Measurements from ENCODE around the gene GCM1.
A peak's percentile ranks its signal among the peaks of the same experiment; 100 is the strongest.
"Not testable (repeated sequence)": the region's sequence is repeated elsewhere in the genome, so short reads cannot be mapped to it uniquely, and the experiment has no call there.

The GCM1 gene

GRCh38 chr6:53148684-53149083 lies at the start of gene GCM1:
GCM1 (minus strand) TSS chr6:53148841; CDS start chr6:53145632, 3,209 bp downstream.
- no peak for DNase-seq

- no peak for DNase-seq
Observed at GRCh38 chr6:53197553-53197952, 48.9 kb upstream of the GCM1 start.

GRCh38 chr6:53195048-53195447 lies 46.4 kb upstream of the GCM1 start:
- no peak for DNase-seq

DNA sequence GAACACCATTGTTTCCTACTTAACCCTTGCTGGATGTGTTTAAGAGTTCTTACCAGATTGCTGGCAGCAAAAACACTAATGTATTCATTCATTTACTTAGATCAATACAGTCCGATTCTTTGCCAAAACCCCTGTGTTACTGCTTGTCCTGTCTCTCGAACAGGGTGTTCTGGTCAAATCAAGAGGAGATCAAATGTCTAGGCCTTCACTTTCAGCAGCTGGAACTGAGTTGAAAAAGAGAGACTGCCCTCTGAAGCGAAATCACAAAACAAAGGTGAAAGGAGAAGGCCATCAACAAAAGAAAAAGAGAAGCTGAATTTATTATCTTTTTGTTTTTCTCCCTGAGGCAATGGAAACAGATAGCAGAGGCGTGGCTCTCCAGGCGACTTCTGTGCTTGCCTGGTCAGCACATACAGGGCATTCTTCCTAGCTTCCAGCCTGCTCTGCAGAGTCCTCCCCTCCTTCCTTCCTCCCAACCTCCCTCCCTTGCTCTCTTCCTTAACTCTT lies 44.1 kb upstream of the GCM1 start:
- DNase-seq: peak; percentile 82

DNA sequence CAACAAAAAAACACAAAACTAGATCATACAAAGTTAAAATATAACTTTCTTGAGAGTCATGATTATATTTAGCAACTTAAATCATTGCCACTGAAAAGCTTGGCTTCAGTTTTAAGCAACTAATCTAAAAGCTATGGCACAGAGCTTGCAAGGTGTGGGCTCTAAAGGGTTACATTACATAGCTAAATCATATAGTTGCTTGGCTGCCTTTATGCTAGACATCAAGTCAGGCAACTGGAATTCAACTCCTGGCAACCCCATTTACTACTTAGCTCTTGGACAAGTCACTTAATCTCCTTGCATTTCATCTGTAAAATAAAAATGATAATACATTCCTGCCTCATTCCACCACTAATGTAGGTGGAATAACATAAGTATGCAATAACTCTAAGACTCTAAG lies 40.9 kb upstream of the GCM1 start:
- no peak for DNase-seq

DNA sequence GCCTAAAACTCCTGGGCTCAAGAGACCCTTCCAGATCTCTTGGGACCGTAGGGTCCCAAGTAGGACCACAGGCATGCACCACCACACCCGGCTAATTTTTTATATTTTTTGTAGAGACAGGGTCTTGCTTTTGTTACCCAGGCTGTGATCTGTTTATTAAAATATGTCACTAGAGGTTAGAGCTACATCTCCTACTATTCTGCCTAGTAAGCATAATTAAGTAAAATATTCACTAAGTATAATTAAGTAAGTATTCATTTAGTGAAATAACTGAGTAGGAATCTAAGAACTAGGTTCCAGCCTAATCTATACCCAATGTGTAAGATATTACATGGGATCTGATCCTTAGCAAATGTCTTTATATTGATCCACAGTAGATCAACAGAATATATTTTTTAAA lies 40.2 kb upstream of the GCM1 start:
- no peak for DNase-seq

DNA sequence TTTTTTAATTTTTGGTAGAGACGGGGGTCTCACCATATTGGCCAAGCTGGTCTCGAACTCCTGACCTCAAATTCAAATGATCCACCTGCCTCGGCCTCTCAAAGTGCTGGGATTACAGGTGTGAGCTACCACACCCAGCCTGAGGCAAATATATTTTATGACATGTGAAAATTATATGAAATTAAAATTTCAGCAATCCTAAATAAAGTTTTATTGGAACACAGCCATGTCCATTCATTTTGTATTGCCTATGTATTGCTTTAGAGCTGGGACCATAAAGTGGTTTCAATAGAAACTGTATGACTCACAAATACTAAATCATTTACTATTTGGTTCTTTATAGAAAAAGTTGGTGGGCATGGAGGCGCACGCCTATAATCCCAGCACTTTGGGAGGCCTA lies 32.0 kb upstream of the GCM1 start:
- no peak for DNase-seq

GRCh38 chr6:53179961-53180651 lies 31.5 kb upstream of the GCM1 start:
- DNase-seq: peak; percentile 95

- DNase-seq: no peak
Observed at GRCh38 chr6:53178837-53179432, 30.3 kb upstream of the GCM1 start.

DNA sequence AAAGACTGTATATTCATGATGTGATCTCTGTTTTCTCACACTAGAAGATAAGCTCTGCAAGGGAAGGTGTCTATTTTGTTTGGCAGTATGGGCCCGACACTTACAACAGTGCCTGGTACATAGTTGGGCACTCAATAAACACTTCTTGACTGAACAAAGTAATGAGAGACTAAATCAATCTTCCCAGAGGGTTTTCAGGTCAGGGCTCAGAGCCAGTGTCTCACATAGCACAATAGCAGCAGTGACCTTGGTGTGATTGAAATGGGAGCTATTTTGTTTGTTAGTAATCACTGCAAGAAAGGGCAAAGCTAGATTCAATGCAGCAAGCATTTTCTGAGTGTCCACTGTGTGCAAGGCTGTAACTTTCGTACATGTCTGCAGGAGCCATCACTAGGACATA lies 26.4 kb upstream of the GCM1 start:
- DNase-seq: no peak

- no peak for DNase-seq
Observed at GRCh38 chr6:53172468-53172803, 23.8 kb upstream of the GCM1 start.

DNA sequence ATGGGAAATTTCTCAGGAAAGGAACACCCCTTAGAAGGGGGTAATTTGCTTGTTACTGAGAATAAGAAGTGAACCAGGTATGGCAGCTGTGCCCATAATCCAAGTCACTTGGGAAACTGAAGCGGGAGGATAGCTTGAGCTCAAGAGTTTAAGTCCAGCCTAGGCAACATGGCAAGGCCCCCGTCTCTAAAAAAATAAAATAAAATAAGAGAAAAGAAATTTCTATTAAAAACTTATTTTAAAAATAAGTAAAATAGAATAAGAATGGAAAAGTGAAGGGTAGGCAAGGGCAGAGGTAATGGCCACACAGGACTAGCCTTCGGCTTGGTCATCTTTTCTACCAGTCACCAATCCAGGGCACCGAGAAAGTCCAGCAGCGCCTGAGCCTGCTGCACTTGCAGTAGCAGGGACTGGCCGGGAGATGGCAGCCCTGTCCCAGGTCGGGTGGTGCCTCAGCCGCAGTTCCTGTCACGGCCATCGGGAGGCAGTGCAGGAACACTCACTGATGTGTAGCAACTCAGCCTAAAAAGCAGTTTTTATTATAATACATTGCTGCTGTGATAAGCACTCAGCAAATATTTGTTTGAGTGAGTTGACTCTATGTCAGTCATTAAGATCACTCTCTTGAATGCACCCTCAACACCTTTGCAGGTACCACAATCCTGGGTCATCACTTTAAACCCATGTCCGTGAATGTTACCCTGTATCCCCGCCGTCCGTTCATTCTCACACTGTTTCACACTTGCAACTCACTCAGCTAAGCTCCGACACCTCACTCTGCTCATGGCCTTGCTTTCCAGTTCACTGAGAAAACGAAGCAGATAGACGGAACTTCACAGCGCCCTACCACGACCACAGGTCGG lies 23.2 kb upstream of the GCM1 start:
- peak; percentile 67 for DNase-seq

DNA sequence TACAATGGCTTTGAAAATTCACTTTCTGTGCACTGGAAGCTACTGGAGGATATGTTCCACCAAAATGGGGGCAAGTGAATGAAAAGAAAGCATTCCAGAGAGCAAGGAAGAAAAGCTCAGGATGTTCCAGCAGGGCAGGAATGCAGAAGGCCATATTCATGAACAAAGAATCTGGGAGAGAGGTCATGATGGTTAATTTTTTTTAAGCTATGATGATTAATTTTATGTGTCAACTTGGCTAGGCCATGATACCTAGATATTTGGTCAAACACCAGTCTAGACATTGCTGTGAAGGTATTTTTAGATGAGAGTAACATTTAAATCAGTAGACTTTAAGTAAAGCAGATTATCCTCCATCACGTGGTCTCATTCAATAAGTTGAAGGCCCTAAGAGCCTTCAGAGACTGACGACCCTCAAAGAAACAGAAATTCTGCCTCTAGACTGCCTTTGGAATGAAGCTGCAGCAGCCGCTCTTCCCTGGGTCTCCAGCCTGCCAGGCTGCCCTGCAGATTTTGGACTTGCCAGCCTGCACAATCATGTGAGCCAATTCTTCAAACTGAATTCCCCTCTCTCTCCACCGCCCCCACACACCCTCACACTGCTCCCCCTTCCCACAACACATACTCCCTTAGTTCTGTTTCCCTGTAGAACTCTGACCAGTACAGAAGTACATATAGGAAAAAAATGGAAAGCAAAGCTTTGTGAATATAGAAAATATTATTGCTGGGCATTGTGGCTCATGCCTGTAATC lies 20.1 kb upstream of the GCM1 start:
- DNase-seq: no peak

- no peak for DNase-seq
Observed at GRCh38 chr6:53165293-53165692, 16.7 kb upstream of the GCM1 start.

GRCh38 chr6:53162606-53163005 lies 14.0 kb upstream of the GCM1 start:
- DNase-seq: no peak

DNA sequence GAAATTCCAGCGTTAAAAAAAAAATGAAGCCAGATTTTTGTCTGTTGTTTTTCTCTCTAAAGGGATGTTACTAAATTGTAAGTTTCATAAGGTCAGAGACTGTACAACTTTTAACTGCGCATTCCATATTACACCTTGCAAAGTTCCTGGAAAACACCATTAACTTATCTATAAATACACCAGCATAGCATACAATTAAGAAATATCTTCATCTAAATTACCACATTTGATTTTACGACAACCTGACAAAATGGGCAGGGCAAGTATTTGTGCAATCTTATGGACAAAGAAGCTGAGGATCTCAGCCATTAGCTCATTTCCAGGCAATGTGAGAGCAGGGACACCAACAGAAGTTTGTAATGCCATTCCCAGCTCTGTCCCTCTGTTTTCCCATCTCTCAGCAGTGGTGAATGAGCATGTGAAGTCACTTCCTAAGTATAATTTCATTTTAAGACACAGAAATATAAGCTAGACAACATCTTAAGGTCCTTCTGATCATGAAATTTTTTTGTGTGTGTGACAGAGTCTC lies 12.9 kb upstream of the GCM1 start:
- DNase-seq: no peak

- no peak for DNase-seq
Observed at GRCh38 chr6:53159558-53159957, 10.9 kb upstream of the GCM1 start.

GRCh38 chr6:53158076-53158475 lies 9.4 kb upstream of the GCM1 start:
- not testable (repeated sequence) for DNase-seq

DNA sequence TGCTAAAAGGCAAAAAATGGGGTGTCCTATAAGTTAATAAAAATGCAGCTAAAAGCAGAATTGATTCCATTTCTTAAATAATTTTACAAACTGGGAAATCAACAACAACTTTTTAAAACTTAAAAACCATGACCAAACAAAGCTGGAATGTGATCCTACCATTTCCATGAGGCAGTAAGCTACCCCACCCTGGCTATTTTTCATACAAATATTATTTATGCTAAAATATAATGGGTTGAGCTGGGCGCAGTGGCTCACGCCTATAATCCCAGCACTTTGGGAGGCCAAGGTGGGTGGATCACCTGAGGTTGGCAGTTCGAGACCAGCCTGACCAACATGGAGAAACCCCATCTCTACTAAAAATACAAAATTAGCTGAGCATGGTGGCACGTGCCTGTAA lies 6.6 kb upstream of the GCM1 start:
- DNase-seq: not testable (repeated sequence)

GRCh38 chr6:53154794-53155193 lies 6.2 kb upstream of the GCM1 start:
- DNase-seq: no peak

DNA sequence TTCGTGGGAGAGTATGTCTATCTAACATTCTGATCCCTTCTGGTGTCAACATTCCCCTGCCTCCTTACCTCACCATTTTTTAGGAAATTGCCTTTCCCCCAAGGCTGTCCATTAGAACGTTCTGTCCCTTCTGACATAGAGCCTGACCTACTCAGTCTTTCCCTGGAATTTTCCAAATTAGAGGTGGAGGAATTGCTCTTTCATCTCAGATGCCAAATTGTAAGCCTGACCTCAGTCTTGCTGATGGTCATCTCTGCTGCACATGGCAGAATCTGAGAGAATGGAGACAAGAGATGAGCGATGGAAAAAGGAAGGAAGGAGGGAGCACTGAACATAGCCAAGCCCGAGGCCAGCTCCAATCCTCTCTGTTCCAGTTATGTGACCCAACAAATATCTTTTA lies 5.4 kb upstream of the GCM1 start:
- DNase-seq: no peak

DNA sequence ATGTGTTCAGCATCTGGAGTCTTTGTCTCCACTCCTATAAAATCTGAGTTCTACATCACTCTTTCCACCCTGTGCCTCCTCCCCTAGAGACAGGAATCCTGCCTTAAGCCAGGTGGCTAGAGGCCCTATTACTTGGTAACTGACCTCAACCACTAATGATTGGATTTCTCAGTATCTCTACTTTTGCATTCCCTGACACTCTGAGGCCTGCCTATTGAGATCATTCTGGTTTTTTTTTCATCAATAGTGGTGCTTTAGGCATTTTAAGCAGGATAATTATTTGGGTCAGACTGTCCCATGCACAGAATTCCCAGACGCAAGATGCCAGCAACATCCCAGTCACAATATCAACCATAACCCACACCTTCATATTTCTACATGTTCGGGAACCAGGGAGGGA lies 3.9 kb upstream of the GCM1 start:
- no peak for DNase-seq

GRCh38 chr6:53151676-53152075 lies 3.0 kb upstream of the GCM1 start:
- no peak for DNase-seq
